Testis (tissue), 3 donors: ENCODE measurements around the gene SIN3A. TPM values are rescaled to one million over a fixed set of nuclear protein-coding genes. Genes with fewer than 3 reads are reported as not detected.

Experiments used
- DNase-seq: peaks from one replicate; pipeline ENCODE4 v3.0.0-alpha.2; 2019
- H3K27ac ChIP-seq, 2 donors: fragments of 200-600 bp; sonication (generic); one replicate each; pipeline ENCODE4 v1.5.1; 2019
- H3K27me3 ChIP-seq: fragments of 200-600 bp; sonication (generic); one replicate; pipeline ENCODE4 v1.5.1; 2019
- H3K36me3 ChIP-seq: fragments of 200-600 bp; sonication (generic); one replicate; pipeline ENCODE4 v1.5.1; 2017; ENCODE audit warnings: low read depth; ENCODE audit errors: missing control alignments
- H3K4me1 ChIP-seq: fragments of 200-600 bp; sonication (generic); one replicate; pipeline ENCODE4 v1.5.1; 2019
- H3K4me3 ChIP-seq, 2 donors: fragments of 200-600 bp; sonication (generic); one replicate each; pipeline ENCODE4 v1.5.1; 2017 to 2019
- H3K9me3 ChIP-seq: fragments of 200-600 bp; sonication (generic); one replicate; pipeline ENCODE4 v1.5.1; 2017
- POLR2A ChIP-seq: fragments of 450-650 bp; IDR thresholded peaks from one replicate; pipeline ENCODE4 v1.6.1; 2017; ENCODE audit warnings: antibody characterized with exemption, mild to moderate bottlenecking, moderate library complexity
- WGBS, 2 donors: methylation state at CpG; one replicate each; pipeline ENCODE4 v1.1.5; 2018; 5-methylcytosine and 5-hydroxymethylcytosine counted together
- intact Hi-C: fragments of 100-400 bp; cut with DNase I; formaldehyde crosslinking; loops from one replicate; pipeline ENCODE4 v1.15.1; 2023; ENCODE audit warnings: low total_unique reads
- polyA plus RNA-seq: library from polyadenylated mRNA; stranded (reverse); fragments of 350-450 nt; fragmentation: Illumina TruSeq; extraction: RNeasy Lipid Tissue Mini Kit (QIAGEN cat#74804); gene quantifications from one replicate; pipeline ENCODE4 v1.2.3, GENCODE V29; 2014; ENCODE audit warnings: low read depth, low replicate concordance; ENCODE audit not compliant: insufficient read depth
- total RNA-seq, 2 donors: library from RNA; depleted of rRNA; stranded (reverse); fragments of >200 nt; gene quantifications; one replicate each; pipeline ENCODE4 v1.2.3, GENCODE V29; 2016
- TF ChIP-seq, protein P1 (sequence below), 3 experiments: fragments of 450-650 bp in 2 of 3; fragments of 200-600 bp in 1 of 3; sonication (generic) in 1 of 3; IDR thresholded peaks; one replicate each; pipeline ENCODE4 v1.5.1; 2016 to 2019; ENCODE audit warnings: antibody characterized with exemption in 3 of 3, mild to moderate bottlenecking in 2 of 3, moderate library complexity in 1 of 3

SIN3A gene
- total and polyA plus RNA-seq, 3 donors from 2014 or later: 65.9 to 100 (median 95.0) TPM

DNA sequence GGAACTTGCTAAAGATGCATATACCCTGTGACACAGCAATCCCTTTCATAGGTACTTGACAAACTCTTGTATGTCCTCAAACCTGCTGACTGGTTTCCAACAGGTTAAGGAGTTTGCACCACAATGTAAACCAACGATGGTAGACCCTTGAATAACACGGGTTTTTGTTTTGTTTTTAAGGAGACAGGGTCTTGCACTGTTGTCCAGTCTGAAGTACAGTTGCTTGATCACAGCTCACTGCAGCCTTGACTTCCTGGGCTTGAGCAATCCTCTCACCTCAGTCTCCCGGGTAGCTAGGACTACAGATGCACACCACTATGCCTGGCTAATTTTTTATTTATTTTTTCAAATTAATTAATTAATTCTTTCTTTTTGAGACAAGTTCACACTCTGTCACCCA is 23.3 kb downstream of the SIN3A start:
- 86 to 87% methylated on average over 3 of the region's 3 CpGs for WGBS, 2 donors
- intact Hi-C loops: no loop called here
- TF ChIP-seq POLR2A: no peak
- TF ChIP-seq, protein P1, sequence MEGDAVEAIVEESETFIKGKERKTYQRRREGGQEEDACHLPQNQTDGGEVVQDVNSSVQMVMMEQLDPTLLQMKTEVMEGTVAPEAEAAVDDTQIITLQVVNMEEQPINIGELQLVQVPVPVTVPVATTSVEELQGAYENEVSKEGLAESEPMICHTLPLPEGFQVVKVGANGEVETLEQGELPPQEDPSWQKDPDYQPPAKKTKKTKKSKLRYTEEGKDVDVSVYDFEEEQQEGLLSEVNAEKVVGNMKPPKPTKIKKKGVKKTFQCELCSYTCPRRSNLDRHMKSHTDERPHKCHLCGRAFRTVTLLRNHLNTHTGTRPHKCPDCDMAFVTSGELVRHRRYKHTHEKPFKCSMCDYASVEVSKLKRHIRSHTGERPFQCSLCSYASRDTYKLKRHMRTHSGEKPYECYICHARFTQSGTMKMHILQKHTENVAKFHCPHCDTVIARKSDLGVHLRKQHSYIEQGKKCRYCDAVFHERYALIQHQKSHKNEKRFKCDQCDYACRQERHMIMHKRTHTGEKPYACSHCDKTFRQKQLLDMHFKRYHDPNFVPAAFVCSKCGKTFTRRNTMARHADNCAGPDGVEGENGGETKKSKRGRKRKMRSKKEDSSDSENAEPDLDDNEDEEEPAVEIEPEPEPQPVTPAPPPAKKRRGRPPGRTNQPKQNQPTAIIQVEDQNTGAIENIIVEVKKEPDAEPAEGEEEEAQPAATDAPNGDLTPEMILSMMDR (IDR thresholded peaks at IDR 0.05): no peak
- Histone ChIP-seq H3K27ac (no peak overlapping the region), H3K27me3 (no peaks in the 10 kb centered on the region), H3K4me3 (no peak overlapping the region), H3K4me1 (peaks cover 3% of the 10 kb centered on the region), H3K9me3 (no peaks in the 10 kb centered on the region), H3K36me3 (no peaks in the 10 kb centered on the region)
- no peak for DNase-seq

GRCh38 chr15:75425966-75426500 is 25.5 kb downstream of the SIN3A start:
- intact Hi-C loops: no loop called here
- H3K4me1 ChIP-seq: no peaks in the 10 kb centered on the region
- no peaks in the 10 kb centered on the region for H3K36me3 ChIP-seq
- no peak overlapping the region for H3K27ac ChIP-seq
- 79 to 85% methylated on average over 3 of the region's 3 CpGs for WGBS, 2 donors
- H3K4me3 ChIP-seq: no peak overlapping the region
- TF ChIP-seq POLR2A: no peak
- TF ChIP-seq, protein P1 (IDR thresholded peaks at IDR 0.05): no peak
- H3K9me3 ChIP-seq: no peaks in the 10 kb centered on the region
- H3K27me3 ChIP-seq: no peaks in the 10 kb centered on the region
- DNase-seq: no peak

DNA sequence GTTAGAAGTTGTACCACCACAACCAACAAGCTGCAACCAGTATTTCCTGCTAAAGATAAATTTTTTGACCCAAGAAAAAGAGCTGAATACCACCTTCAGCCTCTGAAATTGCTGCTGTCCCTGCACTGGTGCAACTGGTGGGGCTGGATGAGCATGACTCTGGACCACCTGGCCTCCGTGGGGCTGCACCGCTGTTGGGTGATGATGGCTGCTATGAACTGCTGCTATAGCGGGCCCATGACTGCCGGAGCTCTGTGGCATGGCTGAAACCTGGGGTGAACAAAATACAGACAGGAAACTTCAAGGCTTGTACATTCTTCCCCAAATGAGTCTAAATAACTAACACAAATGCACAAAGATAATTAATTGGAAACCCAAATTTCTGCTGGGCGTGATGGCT is 28.9 kb downstream of the SIN3A start:
- TF ChIP-seq, protein P1 (IDR thresholded peaks at IDR 0.05): no peak
- TF ChIP-seq POLR2A: no peak
- 97% methylated on average over 5 of the region's 5 CpGs for WGBS, 2 donors
- H3K4me3 ChIP-seq: no peak overlapping the region
- intact Hi-C loops: no loop called here
- H3K27ac ChIP-seq: no peak overlapping the region
- no peaks in the 10 kb centered on the region for H3K27me3 ChIP-seq
- no peaks in the 10 kb centered on the region for H3K36me3 ChIP-seq
- no peak for DNase-seq
- H3K9me3 ChIP-seq: no peaks in the 10 kb centered on the region
- H3K4me1 ChIP-seq: no peaks in the 10 kb centered on the region

- H3K27ac ChIP-seq: no peak overlapping the region
- H3K36me3 ChIP-seq: no peaks in the 10 kb centered on the region
- intact Hi-C loops: no loop called here
- H3K27me3 ChIP-seq: no peaks in the 10 kb centered on the region
- H3K9me3 ChIP-seq: no peaks in the 10 kb centered on the region
- TF ChIP-seq, protein P1 (IDR thresholded peaks at IDR 0.05): no peak
- no peak for TF ChIP-seq POLR2A
- no peak overlapping the region for H3K4me3 ChIP-seq
- no peak for DNase-seq
- H3K4me1 ChIP-seq: no peaks in the 10 kb centered on the region
These were observed 30.8 kb downstream of the SIN3A start for GRCh38 chr15:75420698-75421097.

- intact Hi-C loops: no loop called here
- no peaks in the 10 kb centered on the region for H3K4me1 ChIP-seq
- 95 to 100% methylated on average over 1 of the region's 1 CpG for WGBS, 2 donors
- H3K9me3 ChIP-seq: no peaks in the 10 kb centered on the region
- DNase-seq: no peak
- TF ChIP-seq, protein P1 (IDR thresholded peaks at IDR 0.05): no peak
- TF ChIP-seq POLR2A: no peak
- H3K27me3 ChIP-seq: no peaks in the 10 kb centered on the region
- no peak overlapping the region for H3K4me3 ChIP-seq
- no peak overlapping the region for H3K27ac ChIP-seq
- no peaks in the 10 kb centered on the region for H3K36me3 ChIP-seq
These were observed 34.9 kb downstream of the SIN3A start for GRCh38 chr15:75416584-75416983.
